Measurements from ENCODE around the gene CCDC97.
A peak's percentile ranks its signal among the peaks of the same experiment; 100 is the strongest.
"Not testable (repeated sequence)": the region's sequence is repeated elsewhere in the genome, so short reads cannot be mapped to it uniquely, and the experiment has no call there.

The CCDC97 gene

DNA sequence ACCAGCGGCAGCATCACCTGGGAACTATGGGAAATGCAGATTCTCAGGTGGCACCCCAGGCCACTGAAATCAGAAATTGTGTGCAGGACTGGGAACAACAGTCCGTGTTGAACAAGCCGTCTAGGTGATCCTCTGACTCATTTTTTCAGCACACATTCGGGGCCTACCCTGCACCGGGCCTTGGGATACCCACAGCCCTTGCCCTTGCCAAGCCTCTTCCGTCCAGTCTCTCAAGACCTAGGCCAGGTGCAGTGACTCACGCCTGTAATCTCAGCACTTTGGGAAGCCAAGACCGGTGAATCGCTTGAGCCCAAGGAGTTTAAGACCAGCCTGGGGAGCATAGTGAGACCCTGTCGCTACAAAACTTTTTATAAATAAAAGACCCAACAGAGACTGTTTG, 25.5 kb downstream of the CCDC97 start:
- no peak for DNase-seq

DNA sequence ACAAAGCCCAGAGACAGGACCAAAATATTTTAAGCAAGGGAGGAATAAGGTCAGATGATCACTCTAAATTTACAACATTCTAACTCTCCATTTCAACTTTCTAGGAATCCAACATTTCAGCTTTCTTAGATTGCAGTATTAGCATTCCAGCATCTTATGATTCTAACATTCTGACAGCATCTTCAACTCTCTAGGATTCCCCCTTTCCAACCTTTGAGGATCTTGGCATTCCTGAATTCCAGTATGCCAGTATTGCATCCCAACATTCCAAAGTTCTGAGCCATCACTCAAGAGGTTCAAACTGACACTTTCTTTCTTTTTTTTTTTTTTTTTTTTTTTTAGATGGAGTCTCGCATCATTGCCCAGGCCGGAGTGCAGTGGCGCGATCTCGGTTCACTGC, 30.0 kb downstream of the CCDC97 start:
- no peak for DNase-seq

DNA sequence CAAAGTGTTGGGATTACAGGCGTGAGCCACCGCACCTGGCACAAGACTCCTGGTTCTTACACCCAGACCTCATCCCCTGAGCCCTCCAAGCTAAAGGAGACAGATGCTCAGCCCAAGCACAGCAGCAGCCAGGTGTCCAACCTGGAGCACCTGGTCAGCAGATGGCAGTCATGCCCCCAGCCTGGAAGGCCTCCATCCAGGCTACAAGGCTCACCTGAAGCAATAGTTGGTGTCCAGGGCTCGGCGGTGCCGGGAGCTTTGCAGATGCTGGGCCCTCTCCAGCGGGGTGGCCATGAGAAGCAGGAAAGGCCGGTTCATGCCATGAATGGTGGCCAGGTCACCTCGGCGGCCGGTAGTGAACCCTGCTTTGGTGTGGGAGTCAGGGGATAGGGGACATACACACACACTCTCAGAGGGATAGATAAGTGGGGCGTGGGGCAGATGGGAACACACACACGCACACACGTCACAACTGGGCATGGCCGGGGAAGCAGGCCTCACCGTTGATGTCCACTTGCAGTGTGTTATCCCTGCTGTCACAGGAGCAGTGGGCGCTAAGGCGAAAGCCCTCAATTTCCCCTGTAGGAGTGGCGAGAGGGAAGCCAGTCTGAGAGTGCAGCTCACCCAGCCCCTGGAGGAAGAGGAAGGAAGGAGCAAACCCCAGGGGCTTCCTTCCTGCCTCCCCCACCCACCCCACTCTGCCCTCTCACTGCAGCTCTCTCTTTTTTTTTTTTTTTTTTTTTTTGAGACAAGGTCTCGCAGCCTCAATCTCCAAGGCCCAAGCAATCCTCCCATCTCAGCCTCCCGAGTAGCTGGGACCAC, 31.9 kb downstream of the CCDC97 start:
- DNase-seq = no peak

DNA sequence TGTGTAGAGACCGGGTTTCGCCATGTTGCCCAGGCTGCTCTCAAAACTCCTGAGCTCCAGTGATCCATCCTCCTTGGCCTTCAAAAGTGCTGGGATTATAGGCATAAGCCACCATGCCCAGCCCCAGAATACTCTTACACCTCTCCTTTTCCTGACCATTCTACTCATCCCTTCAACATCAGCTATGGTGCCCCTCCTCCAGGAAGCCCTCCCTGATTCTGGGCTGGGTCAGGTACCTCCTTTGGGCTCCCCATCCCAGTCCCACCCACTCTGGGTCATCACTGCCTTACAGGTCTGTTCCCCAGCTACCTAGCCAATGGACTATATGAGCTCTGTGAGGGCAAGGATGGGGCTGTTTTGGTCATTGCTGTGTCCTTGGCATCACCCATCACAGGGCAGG, 34.2 kb downstream of the CCDC97 start:
- no peak for DNase-seq

DNA sequence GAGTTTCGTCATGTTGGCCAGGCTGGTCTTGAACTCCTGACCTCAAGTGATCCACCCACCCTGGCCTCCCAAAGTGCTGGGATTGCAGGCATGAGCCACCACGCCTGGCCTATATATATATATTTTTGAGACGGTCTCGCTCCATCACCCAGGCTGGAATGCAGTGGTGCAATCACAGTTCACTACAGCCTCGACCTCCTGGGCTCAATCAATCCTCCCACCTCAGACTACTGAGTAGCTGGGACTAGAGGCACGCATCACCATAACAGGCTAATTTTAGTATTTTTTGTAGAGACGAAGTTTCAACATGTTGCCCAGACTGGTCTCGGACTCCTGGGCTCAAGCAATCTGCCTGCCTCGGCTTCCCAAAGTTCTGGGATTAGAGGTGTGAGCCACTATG, 36.9 kb downstream of the CCDC97 start:
- not testable (repeated sequence) for DNase-seq

- DNase-seq = no peak
Measured at GRCh38 chr19:41350735-41351338, 40.9 kb downstream of the CCDC97 start.

GRCh38 chr19:41351339-41352245, 41.6 kb downstream of the CCDC97 start:
- DNase-seq = peak; percentile 62

DNA sequence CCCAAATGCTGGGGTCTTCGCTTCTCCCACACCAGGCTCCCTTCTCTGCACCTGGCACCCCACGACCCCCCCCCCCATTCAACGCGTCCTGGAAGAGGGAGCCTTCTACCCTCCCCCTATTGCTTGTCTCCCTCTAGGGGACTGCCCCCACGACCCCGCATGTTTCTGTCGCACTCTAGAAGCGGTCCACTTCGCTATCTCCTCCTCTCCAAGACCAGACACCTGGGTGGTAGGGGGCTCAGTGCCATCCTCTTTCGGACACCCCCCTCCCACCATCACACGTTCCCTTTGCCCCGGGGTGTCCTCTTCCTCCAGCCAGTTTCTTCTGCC, 42.3 kb downstream of the CCDC97 start:
- no peak for DNase-seq

- peak; percentile 76 for DNase-seq
Measured at GRCh38 chr19:41352609-41353465, 42.9 kb downstream of the CCDC97 start.

DNA sequence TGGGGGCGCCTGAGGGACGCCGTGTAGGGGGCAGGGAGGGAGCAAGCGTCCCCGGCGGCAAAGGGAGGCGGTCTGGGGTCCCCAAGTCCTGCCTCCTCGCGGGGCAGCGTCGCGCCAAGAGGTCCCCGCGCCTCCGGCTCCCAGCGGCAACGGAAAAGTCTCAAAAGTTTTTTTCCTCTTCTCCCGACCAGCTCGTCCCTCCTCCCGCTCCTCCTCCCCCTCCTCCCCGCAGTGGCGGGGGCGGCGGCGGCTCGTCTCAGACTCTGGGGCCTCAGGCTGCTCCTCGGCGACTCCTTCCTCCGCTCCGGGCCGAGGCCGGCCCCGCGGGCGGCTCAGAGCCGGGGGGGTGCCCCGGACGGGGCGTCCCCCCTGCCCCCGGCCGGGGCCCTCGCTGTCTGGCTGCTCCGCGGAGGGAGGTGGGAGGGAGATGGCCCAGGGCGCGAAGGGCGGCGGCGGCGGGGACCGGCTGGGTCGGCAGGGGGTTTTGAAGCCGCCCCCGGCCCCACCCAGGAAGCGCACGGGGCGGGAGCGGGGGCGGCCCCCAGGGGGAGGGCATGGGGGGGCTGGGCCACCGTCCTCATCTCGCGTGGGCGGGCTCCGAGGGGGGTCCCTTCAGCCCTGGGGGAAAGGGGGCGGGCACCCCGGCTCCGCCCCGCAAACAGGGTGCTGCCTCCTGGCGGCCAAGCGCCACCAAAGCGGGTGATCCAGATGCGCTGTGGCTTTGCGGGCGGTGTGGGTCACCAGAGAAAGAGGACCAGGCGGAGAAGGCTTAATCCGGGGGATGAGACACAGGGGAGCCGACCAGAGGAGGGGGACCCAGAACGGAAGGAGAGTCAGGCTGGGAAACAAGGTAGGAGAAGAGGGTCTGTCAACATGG, 43.7 kb downstream of the CCDC97 start, which contains the start of gene TGFB1:
TGFB1 (minus strand) TSS at position 457 of the 877 bp plus-strand sequence. CDS start 878 bp downstream, outside the sequence.
- DNase-seq = peak; percentile 85

GRCh38 chr19:41354343-41354953, 44.5 kb downstream of the CCDC97 start:
- no peak for DNase-seq

DNA sequence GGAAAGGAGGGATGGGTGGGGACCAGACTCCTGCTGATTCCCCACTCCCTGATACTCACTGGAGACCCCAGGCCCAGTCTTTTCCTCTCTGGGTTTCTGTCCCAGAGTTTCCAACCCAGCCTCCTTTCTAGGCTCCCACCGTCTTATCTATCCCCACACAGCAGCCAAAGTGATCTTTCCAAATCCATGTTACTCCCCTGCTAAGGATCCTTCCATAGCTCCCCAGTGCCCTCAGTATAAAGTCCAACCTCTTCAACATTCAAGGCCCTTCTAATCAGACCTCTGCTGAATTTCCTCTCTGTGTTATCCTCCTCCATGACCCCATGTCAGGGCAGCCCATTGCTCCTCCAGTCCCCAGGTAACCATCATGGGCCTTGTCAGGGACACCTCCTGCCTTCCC, 45.1 kb downstream of the CCDC97 start:
- no peak for DNase-seq

DNA sequence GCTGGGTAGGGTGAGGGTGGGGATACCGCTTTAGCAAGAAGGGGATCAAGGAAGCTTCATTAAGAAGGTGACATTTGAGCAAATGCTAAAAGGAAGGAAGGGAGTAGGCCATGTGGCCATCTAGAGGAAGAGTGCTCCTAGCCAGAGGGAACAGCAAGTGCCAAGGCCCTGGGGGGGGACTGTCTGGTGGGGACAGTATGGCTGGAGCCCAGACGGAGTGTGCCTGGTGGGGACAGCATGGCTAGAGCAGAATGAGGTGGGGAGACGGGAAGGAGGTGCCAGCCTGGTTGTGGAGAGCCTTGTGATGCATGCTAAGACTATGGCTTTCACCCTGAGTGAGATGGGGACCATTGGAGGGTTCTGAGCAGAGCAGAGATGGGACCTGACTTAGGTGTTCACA, 45.8 kb downstream of the CCDC97 start:
- no peak for DNase-seq

DNA sequence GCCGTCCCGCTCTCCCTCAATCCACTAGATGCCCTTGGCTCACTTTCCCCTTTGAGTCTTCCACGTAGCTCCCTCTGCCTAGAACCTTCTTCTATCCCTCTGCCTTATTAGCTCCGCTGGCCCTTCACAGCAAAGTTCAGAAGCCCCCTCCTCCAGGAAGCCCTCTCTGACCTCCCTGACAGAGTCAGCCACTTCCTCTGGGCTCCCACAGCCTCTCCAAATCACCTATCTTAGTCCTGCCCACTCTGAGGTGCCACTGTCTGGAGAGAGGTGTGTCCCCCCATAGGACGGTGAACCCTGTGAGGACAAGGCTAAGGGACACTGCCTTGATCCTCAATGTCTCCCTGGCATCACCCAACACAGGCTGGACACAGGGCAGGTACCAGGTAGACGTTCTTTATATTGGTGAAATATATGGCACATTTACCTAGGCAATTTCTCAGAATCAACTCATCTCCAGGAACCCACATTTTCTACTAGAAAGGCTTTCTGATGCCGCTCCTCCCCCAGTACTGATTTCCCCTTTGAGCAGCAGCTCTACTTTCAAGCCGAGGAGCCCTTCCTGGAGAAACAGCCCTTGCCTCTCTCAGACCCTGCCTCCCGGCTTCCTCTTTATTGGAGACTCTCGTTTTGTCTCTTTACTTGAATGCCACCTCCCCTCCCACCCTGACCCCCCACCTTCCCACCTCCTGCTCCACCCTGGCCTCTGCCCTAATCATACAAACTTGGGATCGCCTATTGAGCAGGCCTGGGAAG, 47.2 kb downstream of the CCDC97 start:
- no peak for DNase-seq

GRCh38 chr19:41357746-41358145, 47.8 kb downstream of the CCDC97 start:
- DNase-seq = no peak

- no peak for DNase-seq
Measured at GRCh38 chr19:41359741-41360140, 49.8 kb downstream of the CCDC97 start.

- DNase-seq = no peak
Measured at GRCh38 chr19:41362143-41362847, 52.3 kb downstream of the CCDC97 start.

DNA sequence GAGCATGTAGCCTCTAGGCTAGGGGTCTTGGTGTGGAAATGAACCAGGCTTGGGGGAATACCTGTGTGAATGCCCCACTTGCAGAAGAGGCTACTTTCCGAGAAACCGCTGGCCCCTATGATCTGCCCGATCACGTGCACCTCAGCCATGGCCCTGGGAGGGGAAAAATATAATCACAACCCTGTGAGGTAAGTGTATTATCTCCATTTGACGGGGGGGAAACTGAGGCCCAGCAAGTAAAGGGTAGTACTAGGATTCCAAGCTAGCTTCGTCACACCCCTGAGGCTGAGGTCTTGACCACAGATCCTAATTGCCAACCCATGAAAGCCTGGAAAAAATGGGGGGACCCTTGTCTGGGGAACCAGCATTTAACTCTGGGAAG, 53.4 kb downstream of the CCDC97 start:
- no peak for DNase-seq

Data from right kidney (tissue), 1 donor.